Measurements from ENCODE around the gene MAK.
"Not testable (repeated sequence)": the region's sequence is repeated elsewhere in the genome, so short reads cannot be mapped to it uniquely, and the experiment has no call there.

Gene MAK

DNA sequence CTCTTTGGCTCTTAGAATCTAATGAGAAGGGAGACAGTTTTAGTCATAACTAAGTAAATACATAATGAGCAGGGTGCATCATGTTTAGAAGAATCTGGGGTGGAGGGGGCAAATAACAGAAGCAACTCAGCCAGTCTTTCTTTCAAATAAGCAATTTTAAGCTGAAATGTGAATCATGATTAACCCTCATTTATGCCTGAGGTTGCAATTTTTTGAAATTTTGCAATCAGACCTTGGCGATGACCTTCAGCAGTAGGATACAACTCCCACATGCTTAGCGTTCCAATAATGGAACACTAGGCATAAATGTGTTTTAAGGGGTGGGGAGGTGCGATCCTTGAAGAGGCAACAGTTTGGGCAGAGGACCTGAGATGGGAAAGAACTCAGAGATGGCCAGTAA lies 60.1 kb downstream of the MAK start:
- no peak for TF ChIP-seq CTCF (IDR thresholded peaks at IDR 0.05; ENCODE audit: low read depth, low read length, missing control alignments)

GRCh38 chr6:10771371-10771894 lies 66.9 kb downstream of the MAK start:
- no peak for DNase-seq (ENCODE audit: low read depth)
- H3K4me3 ChIP-seq (ENCODE audit: low read depth, low read length), result no peak overlapping the region
- no peak for TF ChIP-seq CTCF (IDR thresholded peaks at IDR 0.05; ENCODE audit: low read depth, low read length, missing control alignments)

More for the DNA sequence above, 60.1 kb downstream of the MAK start:
- H3K4me3 ChIP-seq (ENCODE audit: low read depth, low read length), result no peak overlapping the region
- no peak for DNase-seq (ENCODE audit: low read depth)

DNA sequence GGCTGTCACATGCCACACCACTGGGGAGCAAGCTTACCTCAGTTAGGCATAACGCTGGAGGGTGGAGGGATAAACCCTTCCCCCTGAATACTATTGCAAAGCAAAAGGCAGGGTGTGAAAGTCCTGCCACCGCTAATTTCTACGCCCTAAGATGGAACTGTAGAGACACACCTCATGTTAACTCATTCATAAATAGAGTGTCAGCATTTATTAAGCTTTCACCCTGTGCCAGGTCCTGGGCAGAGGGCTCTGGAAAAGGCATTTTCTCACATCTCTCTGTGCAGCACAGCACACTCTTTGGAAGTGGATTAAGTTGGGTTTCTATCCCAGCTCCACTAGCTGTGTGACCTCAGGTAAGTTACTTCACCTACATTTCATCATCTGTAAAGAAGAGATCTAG lies 68.9 kb downstream of the MAK start:
- no peak for DNase-seq (ENCODE audit: low read depth)
- no peak overlapping the region for H3K4me3 ChIP-seq (ENCODE audit: low read depth, low read length)
- TF ChIP-seq CTCF (IDR thresholded peaks at IDR 0.05; ENCODE audit: low read depth, low read length, missing control alignments), result no peak

DNA sequence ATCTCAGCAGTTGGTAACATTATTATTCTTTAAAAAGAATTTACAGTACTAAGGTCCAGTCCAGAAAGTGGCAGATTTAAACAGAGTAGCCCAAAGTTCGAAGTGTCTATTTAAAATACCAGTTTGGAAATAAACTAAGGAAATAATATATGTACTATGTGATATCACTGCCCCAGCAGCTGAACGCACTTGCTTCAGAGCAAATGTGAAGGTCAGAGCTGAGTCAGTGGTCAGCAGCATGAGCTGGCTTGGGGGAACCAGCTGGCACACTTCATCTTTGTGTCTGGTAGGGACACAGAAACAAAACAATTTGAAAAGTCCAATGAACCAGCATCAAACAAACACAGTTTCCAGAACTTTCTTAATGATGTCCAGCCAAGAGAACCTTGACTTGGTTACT lies 75.3 kb downstream of the MAK start:
- no peak for TF ChIP-seq CTCF (IDR thresholded peaks at IDR 0.05; ENCODE audit: low read depth, low read length, missing control alignments)
- no peak overlapping the region for H3K4me3 ChIP-seq (ENCODE audit: low read depth, low read length)
- DNase-seq (ENCODE audit: low read depth), result no peak

- no peak overlapping the region for H3K4me3 ChIP-seq (ENCODE audit: low read depth, low read length)
- no peak for DNase-seq (ENCODE audit: low read depth)
- no peak for TF ChIP-seq CTCF (IDR thresholded peaks at IDR 0.05; ENCODE audit: low read depth, low read length, missing control alignments)
These were observed 78.4 kb downstream of the MAK start for GRCh38 chr6:10759884-10760329.

DNA sequence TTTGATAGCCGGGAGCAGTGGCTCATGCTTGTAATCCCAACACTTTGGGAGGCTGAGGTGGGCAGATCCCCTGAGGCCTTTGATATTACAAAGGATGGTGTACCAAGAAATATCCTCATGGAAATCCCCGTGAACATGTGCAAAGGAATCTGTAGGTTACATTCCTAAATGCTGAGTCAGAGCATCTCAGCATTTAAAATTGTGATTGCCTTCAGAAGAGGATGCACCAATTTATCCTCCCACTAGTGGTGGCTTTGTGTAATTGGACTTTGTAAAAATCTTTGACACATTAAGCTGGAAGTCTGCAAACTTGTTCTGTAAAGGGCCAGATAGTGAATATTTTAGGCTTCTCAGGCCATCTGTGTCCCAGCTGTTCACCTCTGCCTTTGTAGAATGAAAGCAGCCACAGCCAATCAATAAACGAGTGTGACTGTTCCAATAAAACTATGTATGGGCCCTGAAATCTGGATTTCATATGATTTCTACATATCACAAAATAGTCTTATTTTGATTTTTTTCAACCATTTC lies 79.0 kb downstream of the MAK start:
- no peak overlapping the region for H3K4me3 ChIP-seq (ENCODE audit: low read depth, low read length)
- no peak for DNase-seq (ENCODE audit: low read depth)
- peak; percentile 58 for TF ChIP-seq CTCF (IDR thresholded peaks at IDR 0.05; ENCODE audit: low read depth, low read length, missing control alignments)

DNA sequence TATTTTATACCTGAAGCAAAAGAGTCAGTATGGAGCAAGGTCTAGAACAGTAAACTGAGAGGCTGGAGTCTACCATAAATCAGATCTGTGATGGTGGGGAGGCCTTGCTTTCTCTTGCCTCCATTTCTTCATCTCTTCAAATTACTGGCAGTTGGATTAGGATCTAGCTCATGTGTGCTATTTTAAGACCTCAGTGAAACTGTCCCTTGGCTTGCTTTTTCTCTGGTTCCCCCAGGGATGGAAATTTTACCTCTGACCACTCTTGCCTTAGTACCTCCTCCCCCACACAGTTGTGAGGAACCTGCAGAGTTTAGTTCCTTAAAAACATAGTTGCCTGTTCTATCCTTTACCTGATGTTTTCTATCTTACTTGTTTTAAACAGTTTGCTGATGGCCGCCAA lies 82.3 kb downstream of the MAK start:
- no peak overlapping the region for H3K4me3 ChIP-seq (ENCODE audit: low read depth, low read length)
- no peak for DNase-seq (ENCODE audit: low read depth)
- no peak for TF ChIP-seq CTCF (IDR thresholded peaks at IDR 0.05; ENCODE audit: low read depth, low read length, missing control alignments)

- not testable (repeated sequence) for H3K4me3 ChIP-seq (ENCODE audit: low read depth, low read length); DNase-seq (ENCODE audit: low read depth)
These were observed 86.6 kb downstream of the MAK start for GRCh38 chr6:10751757-10752156.

GRCh38 chr6:10750568-10750967 lies 87.8 kb downstream of the MAK start:
- H3K4me3 ChIP-seq (ENCODE audit: low read depth, low read length); DNase-seq (ENCODE audit: low read depth): not testable (repeated sequence)
